C4-2B (cell line): ENCODE results near the gene LEF1.

Source experiments
- CTCF ChIP-seq: fragments of 450-650 bp; conservative IDR thresholded peaks from 2 replicates; pipeline ENCODE4 v1.5.1; 2017; ENCODE audit warnings: mild to moderate bottlenecking
- ZFX ChIP-seq: fragments of 450-650 bp; IDR thresholded peaks from 2 replicates; pipeline ENCODE4 v1.6.1; 2017

GRCh38 chr4:108156391-108156790 lies 12.3 kb downstream of the LEF1 start:
- TF ChIP-seq CTCF: no peak
- no peak for TF ChIP-seq ZFX
